ENCODE results near the gene BCAS1. TPM values are rescaled to one million over a fixed set of nuclear protein-coding genes. Genes with fewer than 3 reads are reported as not detected.

BCAS1 gene
- total RNA-seq, 1 donor from 2014 or later: not detected

- no peaks in the 10 kb centered on the region for H3K9me3 Mint-ChIP-seq (ENCODE audit: low read depth)
- no peak for TF ChIP-seq CTCF (IDR thresholded peaks at IDR 0.05)
- no peaks in the 10 kb centered on the region for H3K36me3 Mint-ChIP-seq (ENCODE audit: low read depth)
- no peaks in the 10 kb centered on the region for H3K4me1 Mint-ChIP-seq (ENCODE audit: low read depth)
- no peak for DNase-seq (ENCODE audit: low spot score)
- H3K27me3 Mint-ChIP-seq (ENCODE audit: low read depth): peaks cover 27% of the 10 kb centered on the region
- no peak overlapping the region for H3K4me3 Mint-ChIP-seq (ENCODE audit: unreplicated experiment)
- H3K27ac Mint-ChIP-seq (ENCODE audit: unreplicated experiment): no peak overlapping the region
These were observed 77.1 kb downstream of the BCAS1 start for GRCh38 chr20:53993310-53993709.

- H3K36me3 Mint-ChIP-seq (ENCODE audit: low read depth): no peaks in the 10 kb centered on the region
- H3K9me3 Mint-ChIP-seq (ENCODE audit: low read depth): no peaks in the 10 kb centered on the region
- H3K4me1 Mint-ChIP-seq (ENCODE audit: low read depth): no peaks in the 10 kb centered on the region
- no peak overlapping the region for H3K27ac Mint-ChIP-seq (ENCODE audit: unreplicated experiment)
- H3K27me3 Mint-ChIP-seq (ENCODE audit: low read depth): peaks cover 18% of the 10 kb centered on the region
- no peak overlapping the region for H3K4me3 Mint-ChIP-seq (ENCODE audit: unreplicated experiment)
- no peak for DNase-seq (ENCODE audit: low spot score)
- TF ChIP-seq CTCF (IDR thresholded peaks at IDR 0.05): no peak
These were observed 79.5 kb downstream of the BCAS1 start for GRCh38 chr20:53990768-53991450.

GRCh38 chr20:53990003-53990402, 80.4 kb downstream of the BCAS1 start:
- TF ChIP-seq CTCF (IDR thresholded peaks at IDR 0.05): no peak
- no peaks in the 10 kb centered on the region for H3K4me1 Mint-ChIP-seq (ENCODE audit: low read depth)
- H3K27me3 Mint-ChIP-seq (ENCODE audit: low read depth): peaks cover 16% of the 10 kb centered on the region
- H3K4me3 Mint-ChIP-seq (ENCODE audit: unreplicated experiment): no peak overlapping the region
- no peak overlapping the region for H3K27ac Mint-ChIP-seq (ENCODE audit: unreplicated experiment)
- H3K36me3 Mint-ChIP-seq (ENCODE audit: low read depth): no peaks in the 10 kb centered on the region
- no peak for DNase-seq (ENCODE audit: low spot score)
- H3K9me3 Mint-ChIP-seq (ENCODE audit: low read depth): no peaks in the 10 kb centered on the region

DNA sequence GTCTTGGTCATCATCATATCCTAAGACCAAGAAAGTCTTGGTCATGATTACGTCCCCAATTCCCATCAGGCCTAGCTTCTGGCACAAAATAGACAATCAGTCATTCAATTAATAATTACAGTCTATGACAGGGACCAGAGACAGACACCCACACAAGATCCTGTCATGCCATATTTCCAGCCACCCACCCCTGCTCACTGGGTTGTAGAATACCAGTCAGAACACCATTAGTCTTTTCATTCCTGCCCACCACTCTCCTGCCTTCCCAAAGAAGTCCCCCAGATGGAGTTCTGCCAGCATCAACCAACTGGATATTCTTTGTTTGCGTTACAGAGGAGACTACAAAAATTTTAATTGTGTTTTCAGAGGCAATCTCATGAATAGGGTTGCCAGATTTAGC, 81.0 kb downstream of the BCAS1 start:
- H3K4me3 Mint-ChIP-seq (ENCODE audit: unreplicated experiment): no peak overlapping the region
- no peaks in the 10 kb centered on the region for H3K9me3 Mint-ChIP-seq (ENCODE audit: low read depth)
- TF ChIP-seq CTCF (IDR thresholded peaks at IDR 0.05): no peak
- peaks cover 16% of the 10 kb centered on the region for H3K27me3 Mint-ChIP-seq (ENCODE audit: low read depth)
- no peak overlapping the region for H3K27ac Mint-ChIP-seq (ENCODE audit: unreplicated experiment)
- DNase-seq (ENCODE audit: low spot score): no peak
- H3K36me3 Mint-ChIP-seq (ENCODE audit: low read depth): no peaks in the 10 kb centered on the region
- H3K4me1 Mint-ChIP-seq (ENCODE audit: low read depth): no peaks in the 10 kb centered on the region

DNA sequence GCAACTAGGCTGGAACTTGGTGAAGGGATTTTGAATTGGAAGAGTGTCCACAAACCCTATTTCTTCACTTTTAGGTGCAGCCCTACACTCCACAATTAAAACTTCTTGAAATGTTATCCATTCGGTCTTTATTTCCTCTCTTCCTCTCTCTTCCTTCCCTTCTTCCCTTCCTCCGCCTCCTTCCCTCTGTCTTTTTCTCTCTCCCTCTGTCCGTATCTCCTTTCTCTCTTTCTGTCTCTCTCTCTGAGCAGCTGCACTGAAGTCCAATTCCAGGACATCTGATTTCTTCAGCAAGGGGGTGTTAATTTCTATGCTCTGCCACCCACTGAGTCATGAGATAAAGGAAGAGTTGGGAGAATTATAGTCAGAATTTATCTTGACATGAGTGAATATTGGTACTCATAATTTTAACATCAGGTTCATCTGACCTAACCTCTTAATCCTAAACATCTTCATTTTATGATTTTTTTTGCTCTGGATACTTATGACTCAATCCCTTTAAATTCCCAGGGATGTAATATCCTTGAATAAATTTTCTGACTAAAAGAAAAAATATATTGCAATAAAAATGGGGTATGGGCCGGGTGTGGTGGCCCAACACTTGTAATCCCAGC, 84.2 kb downstream of the BCAS1 start:
- TF ChIP-seq CTCF (IDR thresholded peaks at IDR 0.05): no peak

More for the DNA sequence above, 84.2 kb downstream of the BCAS1 start:
- Mint-ChIP-seq H3K27ac (ENCODE audit: unreplicated experiment) (no peak overlapping the region), H3K4me1 (ENCODE audit: low read depth) (no peaks in the 10 kb centered on the region), H3K36me3 (ENCODE audit: low read depth) (no peaks in the 10 kb centered on the region), H3K4me3 (ENCODE audit: unreplicated experiment) (no peak overlapping the region), H3K27me3 (ENCODE audit: low read depth) (peaks cover 3% of the 10 kb centered on the region), H3K9me3 (ENCODE audit: low read depth) (peaks cover 3% of the 10 kb centered on the region)
- DNase-seq (ENCODE audit: low spot score): no peak
